HFF-Myc (cell line): ENCODE data around the gene PALLD.

Source experiments
- DNase-seq: peaks from one replicate; pipeline ENCODE4 v3.0.0-alpha.2; 2011; ENCODE audit warnings: low read depth; ENCODE audit errors: extremely low read depth
- H3K4me3 ChIP-seq: replicated peaks from 2 replicates; pipeline ENCODE4 v1.5.1; 2011; ENCODE audit warnings: low read depth, mild to moderate bottlenecking, control low read depth, low read length
- CTCF ChIP-seq: IDR thresholded peaks from 2 replicates; pipeline ENCODE4 v1.5.1; 2012; ENCODE audit warnings: mild to moderate bottlenecking, low read depth, low read length, control low read depth; ENCODE audit errors: missing control alignments

PALLD gene

GRCh38 chr4:168572002-168572401 lies 75.2 kb downstream of the PALLD start:
- no peak overlapping the region for H3K4me3 ChIP-seq
- no peak for TF ChIP-seq CTCF
- DNase-seq, result no peak

GRCh38 chr4:168573870-168574269 lies 77.0 kb downstream of the PALLD start:
- no peak for TF ChIP-seq CTCF
- no peak overlapping the region for H3K4me3 ChIP-seq
- no peak for DNase-seq

GRCh38 chr4:168574581-168575295 lies 77.9 kb downstream of the PALLD start:
- H3K4me3 ChIP-seq, result no peak overlapping the region
- no peak for DNase-seq
- no peak for TF ChIP-seq CTCF

GRCh38 chr4:168575473-168575872 lies 78.6 kb downstream of the PALLD start:
- no peak overlapping the region for H3K4me3 ChIP-seq
- DNase-seq, result no peak
- TF ChIP-seq CTCF, result no peak

- no peak overlapping the region for H3K4me3 ChIP-seq
- no peak for DNase-seq
- no peak for TF ChIP-seq CTCF
Measured at GRCh38 chr4:168577624-168578023, 80.8 kb downstream of the PALLD start.

DNA sequence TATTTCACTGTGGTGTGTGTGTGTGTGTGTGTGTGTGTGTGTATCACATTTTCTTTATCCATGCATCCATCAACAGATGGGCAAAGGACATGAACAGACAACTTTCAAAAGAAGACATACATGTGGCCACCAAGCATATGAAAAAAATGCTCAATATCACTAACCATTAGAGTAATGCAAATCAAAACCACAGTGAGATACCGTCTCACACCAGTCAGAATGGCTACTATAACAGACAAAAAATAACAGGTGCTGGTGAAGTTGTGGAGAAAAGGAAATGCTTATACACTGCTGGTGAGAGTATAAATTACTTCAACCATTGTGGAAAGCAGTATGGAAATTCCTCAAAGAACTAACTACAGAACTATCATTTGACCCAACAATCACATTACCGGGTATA lies 83.4 kb downstream of the PALLD start:
- TF ChIP-seq CTCF, result no peak
- no peak overlapping the region for H3K4me3 ChIP-seq
- DNase-seq, result no peak

- no peak overlapping the region for H3K4me3 ChIP-seq
- TF ChIP-seq CTCF, result no peak
- DNase-seq, result no peak
Measured at GRCh38 chr4:168584321-168584771, 87.5 kb downstream of the PALLD start.
